GM19468 (cell line): ENCODE results near the gene ZNF277.

ENCODE experiments used
- ATAC-seq: cut with Tn5 transposase; IDR thresholded peaks from one replicate; pipeline ENCODE4 v1.9.1; 2021; ENCODE audit warnings: mild to moderate bottlenecking, moderate library complexity, moderate number of reproducible peaks; ENCODE audit not compliant: unreplicated experiment; ENCODE audit errors: extremely low read depth

Gene ZNF277

GRCh38 chr7:112183266-112183665, 23.2 kb upstream of the ZNF277 start:
- ATAC-seq = no peak

- no peak for ATAC-seq
Measured at GRCh38 chr7:112184455-112184854, 22.0 kb upstream of the ZNF277 start.

GRCh38 chr7:112185005-112185834, 21.3 kb upstream of the ZNF277 start:
- ATAC-seq = no peak

- ATAC-seq = no peak
Measured at GRCh38 chr7:112186300-112186699, 20.2 kb upstream of the ZNF277 start.

- no peak for ATAC-seq
Measured at GRCh38 chr7:112188257-112188656, 18.2 kb upstream of the ZNF277 start.

- ATAC-seq = no peak
Measured at GRCh38 chr7:112189691-112190090, 16.8 kb upstream of the ZNF277 start.

GRCh38 chr7:112190120-112190519, 16.4 kb upstream of the ZNF277 start:
- no peak for ATAC-seq

- no peak for ATAC-seq
Measured at GRCh38 chr7:112192236-112193154, 14.0 kb upstream of the ZNF277 start.

- ATAC-seq = no peak
Measured at GRCh38 chr7:112193915-112194502, 12.5 kb upstream of the ZNF277 start.

- ATAC-seq = no peak
Measured at GRCh38 chr7:112195717-112196116, 10.8 kb upstream of the ZNF277 start.

- ATAC-seq = no peak
Measured at GRCh38 chr7:112197322-112197721, 9.2 kb upstream of the ZNF277 start.

GRCh38 chr7:112199035-112199655, 7.3 kb upstream of the ZNF277 start:
- no peak for ATAC-seq

GRCh38 chr7:112199672-112200071, 6.8 kb upstream of the ZNF277 start:
- no peak for ATAC-seq

GRCh38 chr7:112201411-112201810, 5.1 kb upstream of the ZNF277 start:
- ATAC-seq = no peak

GRCh38 chr7:112201839-112202238, 4.7 kb upstream of the ZNF277 start:
- ATAC-seq = no peak

GRCh38 chr7:112202816-112203215, 3.7 kb upstream of the ZNF277 start:
- no peak for ATAC-seq

GRCh38 chr7:112203365-112203739, 3.1 kb upstream of the ZNF277 start:
- no peak for ATAC-seq

GRCh38 chr7:112204499-112205342, 1.8 kb upstream of the ZNF277 start:
- no peak for ATAC-seq
